Measurements from ENCODE around the gene SLC36A3. TPM values are rescaled to one million over a fixed set of nuclear protein-coding genes. Genes with fewer than 3 reads are reported as not detected.
"Not testable (repeated sequence)": the region's sequence is repeated elsewhere in the genome, so short reads cannot be mapped to it uniquely, and the experiment has no call there.

SLC36A3 gene
- total and polyA plus RNA-seq, 2 donors from 2014 or later: not detected

DNA sequence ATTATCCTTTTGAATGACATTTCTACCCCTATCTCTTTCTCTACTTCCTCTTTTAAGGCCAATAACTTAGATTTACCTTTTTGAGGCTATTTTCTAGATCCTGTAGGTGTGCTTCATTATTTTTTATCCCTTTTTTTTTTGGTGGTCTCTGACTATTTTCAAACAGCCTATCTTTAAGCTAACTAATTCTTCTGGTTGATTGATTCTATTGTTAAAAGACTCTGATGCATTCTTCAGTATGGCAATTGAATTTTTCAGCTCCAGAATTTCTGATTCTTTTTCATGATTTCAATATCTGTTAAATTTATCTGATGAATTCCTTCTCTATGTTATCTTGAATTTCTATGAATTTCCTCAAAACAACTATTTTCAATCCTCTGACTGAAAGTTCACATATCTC, 7.4 kb upstream of the SLC36A3 start:
- intact Hi-C loops (cut with DNase I): no loop called here
- H3K36me3 ChIP-seq (ENCODE audit: control insufficient read depth in 2 of 3, insufficient read depth in 3 of 3, low read length in 3 of 3): no peaks in the 10 kb centered on the region
- no peaks in the 10 kb centered on the region for H3K27me3 ChIP-seq (ENCODE audit: control insufficient read depth, insufficient read depth, low read length)
- no peak overlapping the region for H3K9ac ChIP-seq (ENCODE audit: low read length in 3 of 3)
- TF ChIP-seq, protein P1, sequence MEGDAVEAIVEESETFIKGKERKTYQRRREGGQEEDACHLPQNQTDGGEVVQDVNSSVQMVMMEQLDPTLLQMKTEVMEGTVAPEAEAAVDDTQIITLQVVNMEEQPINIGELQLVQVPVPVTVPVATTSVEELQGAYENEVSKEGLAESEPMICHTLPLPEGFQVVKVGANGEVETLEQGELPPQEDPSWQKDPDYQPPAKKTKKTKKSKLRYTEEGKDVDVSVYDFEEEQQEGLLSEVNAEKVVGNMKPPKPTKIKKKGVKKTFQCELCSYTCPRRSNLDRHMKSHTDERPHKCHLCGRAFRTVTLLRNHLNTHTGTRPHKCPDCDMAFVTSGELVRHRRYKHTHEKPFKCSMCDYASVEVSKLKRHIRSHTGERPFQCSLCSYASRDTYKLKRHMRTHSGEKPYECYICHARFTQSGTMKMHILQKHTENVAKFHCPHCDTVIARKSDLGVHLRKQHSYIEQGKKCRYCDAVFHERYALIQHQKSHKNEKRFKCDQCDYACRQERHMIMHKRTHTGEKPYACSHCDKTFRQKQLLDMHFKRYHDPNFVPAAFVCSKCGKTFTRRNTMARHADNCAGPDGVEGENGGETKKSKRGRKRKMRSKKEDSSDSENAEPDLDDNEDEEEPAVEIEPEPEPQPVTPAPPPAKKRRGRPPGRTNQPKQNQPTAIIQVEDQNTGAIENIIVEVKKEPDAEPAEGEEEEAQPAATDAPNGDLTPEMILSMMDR (IDR thresholded peaks at IDR 0.05; ENCODE audit: borderline replicate concordance, extremely low read depth, insufficient read depth): no peak
- no peak overlapping the region for H3K27ac ChIP-seq (ENCODE audit: low read depth in 2 of 2, low read length in 2 of 2)
- DNase-seq: no peak
- H3K4me1 ChIP-seq (ENCODE audit: control insufficient read depth in 2 of 3, insufficient read depth in 2 of 3, low read depth in 1 of 3, low read length in 3 of 3): no peaks in the 10 kb centered on the region
- H3K9me3 ChIP-seq (ENCODE audit: control insufficient read depth in 2 of 3, insufficient read depth in 1 of 3, low read length in 3 of 3): no peaks in the 10 kb centered on the region
- H3K4me3 ChIP-seq (ENCODE audit: low read length in 3 of 3): no peak overlapping the region
- no peak for FAIRE-seq

DNA sequence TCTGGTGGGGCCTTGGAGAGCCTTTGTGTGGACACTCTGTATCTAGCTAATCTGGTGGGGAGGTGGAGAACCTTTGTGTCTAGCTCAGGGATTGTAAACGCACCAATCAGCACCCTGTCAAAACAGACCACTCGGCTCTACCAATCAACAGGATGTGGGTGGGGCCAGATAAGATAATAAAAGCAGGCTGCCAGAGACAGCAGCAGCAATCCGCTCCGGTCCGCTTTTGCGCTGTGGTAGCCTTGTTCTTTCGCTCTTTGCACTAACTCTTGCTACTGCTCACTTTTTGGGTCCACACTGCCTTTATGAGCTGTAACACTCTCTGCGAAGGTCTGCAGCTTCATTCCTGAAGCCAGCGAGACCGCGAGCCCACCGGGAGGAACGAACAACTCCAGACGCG, 6.3 kb upstream of the SLC36A3 start:
- H3K27me3 ChIP-seq (ENCODE audit: control insufficient read depth, insufficient read depth, low read length); intact Hi-C loops (cut with DNase I); H3K9me3 ChIP-seq (ENCODE audit: control insufficient read depth in 2 of 3, insufficient read depth in 1 of 3, low read length in 3 of 3); H3K4me3 ChIP-seq (ENCODE audit: low read length in 3 of 3); H3K36me3 ChIP-seq (ENCODE audit: control insufficient read depth in 2 of 3, insufficient read depth in 3 of 3, low read length in 3 of 3); H3K4me1 ChIP-seq (ENCODE audit: control insufficient read depth in 2 of 3, insufficient read depth in 2 of 3, low read depth in 1 of 3, low read length in 3 of 3); DNase-seq; H3K27ac ChIP-seq (ENCODE audit: low read depth in 2 of 2, low read length in 2 of 2); FAIRE-seq; H3K9ac ChIP-seq (ENCODE audit: low read length in 3 of 3): not testable (repeated sequence)

DNA sequence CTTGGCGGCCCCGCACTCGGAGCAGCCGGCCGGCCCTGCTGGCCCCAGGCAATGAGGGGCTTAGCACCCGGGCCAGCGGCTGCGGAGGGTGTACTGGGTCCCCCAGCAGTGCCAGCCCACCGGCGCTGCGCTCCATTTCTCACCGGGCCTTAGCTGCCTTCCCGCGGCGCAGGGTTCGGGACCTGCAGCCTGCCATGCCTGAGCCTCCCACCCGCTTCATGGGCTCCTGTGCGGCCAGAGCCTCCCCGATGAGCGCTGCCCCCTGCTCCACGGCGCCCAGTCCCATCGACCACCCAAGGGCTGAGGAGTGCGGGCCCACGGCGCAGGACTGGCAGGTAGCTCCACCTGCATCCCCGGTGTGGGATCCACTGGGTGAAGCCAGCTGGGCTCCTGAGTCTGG, 5.7 kb upstream of the SLC36A3 start:
- H3K4me3 ChIP-seq (ENCODE audit: low read length in 3 of 3); H3K27ac ChIP-seq (ENCODE audit: low read depth in 2 of 2, low read length in 2 of 2); H3K4me1 ChIP-seq (ENCODE audit: control insufficient read depth in 2 of 3, insufficient read depth in 2 of 3, low read depth in 1 of 3, low read length in 3 of 3); FAIRE-seq; H3K27me3 ChIP-seq (ENCODE audit: control insufficient read depth, insufficient read depth, low read length); H3K36me3 ChIP-seq (ENCODE audit: control insufficient read depth in 2 of 3, insufficient read depth in 3 of 3, low read length in 3 of 3); DNase-seq; H3K9me3 ChIP-seq (ENCODE audit: control insufficient read depth in 2 of 3, insufficient read depth in 1 of 3, low read length in 3 of 3); intact Hi-C loops (cut with DNase I); H3K9ac ChIP-seq (ENCODE audit: low read length in 3 of 3): not testable (repeated sequence)

DNA sequence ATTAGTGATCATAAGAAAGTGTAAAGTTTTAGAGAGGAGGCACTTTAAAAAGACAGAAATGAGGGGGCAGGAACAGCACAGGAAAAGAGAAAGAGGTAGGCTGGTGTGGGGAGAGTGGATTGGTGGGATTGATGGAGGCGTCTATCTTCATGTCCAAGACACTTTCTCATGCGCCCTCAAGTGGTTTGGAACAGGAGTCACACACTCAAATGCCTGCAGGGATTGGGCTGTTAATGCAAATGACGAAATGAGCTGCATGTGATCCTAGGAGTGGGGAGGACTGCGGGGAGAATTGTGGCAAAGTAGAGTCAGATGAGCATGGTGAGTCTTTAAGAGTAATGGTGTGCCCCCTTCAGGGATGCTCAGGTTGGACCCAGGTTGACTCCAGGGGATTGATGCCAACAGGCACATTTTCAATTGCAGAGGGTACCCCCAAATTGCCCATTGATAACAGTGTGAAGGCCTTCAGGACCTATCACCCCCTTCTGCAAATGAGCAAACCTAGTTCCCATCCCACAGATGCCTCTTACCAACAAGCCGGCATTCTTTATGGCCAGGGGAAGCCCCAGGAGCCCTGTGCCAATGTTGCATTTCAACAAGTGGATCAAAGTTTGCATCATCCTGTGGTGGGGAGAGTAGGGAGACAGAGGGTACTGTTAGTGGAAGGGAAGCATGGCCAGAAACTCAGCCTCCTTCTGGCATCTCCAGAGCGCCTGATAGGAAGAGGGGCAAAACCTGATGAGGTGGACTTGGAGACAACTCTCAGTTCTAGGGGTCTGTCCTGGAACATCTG, 5.3 kb downstream of the SLC36A3 start:
- DNase-seq: peak in 1 of 5 donors; percentile 48
- TF ChIP-seq, protein P1 (IDR thresholded peaks at IDR 0.05; ENCODE audit: borderline replicate concordance, extremely low read depth, insufficient read depth): no peak
- no peak overlapping the region for H3K4me3 ChIP-seq (ENCODE audit: low read length in 3 of 3)
- no peaks in the 10 kb centered on the region for H3K27me3 ChIP-seq (ENCODE audit: control insufficient read depth, insufficient read depth, low read length)
- intact Hi-C loops (cut with DNase I): no loop called here
- H3K36me3 ChIP-seq (ENCODE audit: control insufficient read depth in 2 of 3, insufficient read depth in 3 of 3, low read length in 3 of 3): no peaks in the 10 kb centered on the region
- H3K9ac ChIP-seq (ENCODE audit: low read length in 3 of 3): no peak overlapping the region
- H3K9me3 ChIP-seq (ENCODE audit: control insufficient read depth in 2 of 3, insufficient read depth in 1 of 3, low read length in 3 of 3): no peaks in the 10 kb centered on the region
- no peaks in the 10 kb centered on the region for H3K4me1 ChIP-seq (ENCODE audit: control insufficient read depth in 2 of 3, insufficient read depth in 2 of 3, low read depth in 1 of 3, low read length in 3 of 3)
- H3K27ac ChIP-seq (ENCODE audit: low read depth in 2 of 2, low read length in 2 of 2): no peak overlapping the region
- FAIRE-seq: no peak

Data from kidney (tissue), 14 donors.